HCT116 (cell line): ENCODE measurements around the gene IQCN. TPM values are rescaled to one million over a fixed set of nuclear protein-coding genes. Genes with fewer than 3 reads are reported as not detected.

Source experiments
- ATAC-seq: fragments of 200-7000 bp; cut with Tn5 transposase; 2 replicates; pipeline ENCODE4 v1.9.1; 2020; ENCODE audit warnings: mild to moderate bottlenecking, moderate library complexity
- BruUV-seq: library from RNA; stranded (reverse); fragments of 400-500 nt; replicated peaks from 2 replicates; lab custom pipeline; 2021; lab: Mats Ljungman, UMichigan
- CTCF ChIA-PET: fragments of 300-600 bp; sonication (Branson Sonifier 250); formaldehyde crosslinking; loops from one replicate; lab custom pipeline; 2021; ENCODE audit warnings: antibody characterized with exemption; lab: Charles Lee
- POLR2A ChIA-PET: fragments of 300-600, 350-600 bp; sonication (Branson Sonifier 250); formaldehyde crosslinking; loops from one replicate; lab custom pipeline; 2021; ENCODE audit warnings: antibody characterized with exemption; lab: Charles Lee
- RAD21 ChIA-PET, 2 experiments: fragments of 300-600 bp; sonication (Branson Sonifier 250); formaldehyde crosslinking; loops; one replicate each; lab custom pipeline; 2023; ENCODE audit warnings: low total read pairs in 2 of 2; ENCODE audit not compliant: uncharacterized antibody in 2 of 2, unreplicated experiment in 2 of 2, low non-redundant PET in 1 of 2; lab: Charles Lee
- DNase-seq: peaks from one replicate; pipeline ENCODE4 v3.0.0-alpha.2; 2010; ENCODE audit warnings: low read depth, low spot score
- H2AFZ ChIP-seq: fragments of 200-600 bp; shearing (Covaris generic), sonication (generic); 2 replicates; pipeline ENCODE4 v1.6.1; 2017; ENCODE audit warnings: low read depth, mixed run types, mixed read lengths, antibody characterized with exemption, low read length; ENCODE audit not compliant: poor library complexity, severe bottlenecking
- H3K27ac ChIP-seq: 2 replicates; pipeline ENCODE4 v1.5.1; 2012; ENCODE audit warnings: low read depth, low read length
- H3K27me3 ChIP-seq: fragments of 200-600 bp; sonication (generic); 2 replicates; pipeline ENCODE4 v1.6.1; 2016; ENCODE audit warnings: mixed run types, low read length, mixed read lengths; ENCODE audit not compliant: insufficient read depth
- H3K36me3 ChIP-seq, 2 experiments: fragments of 200-500 bp in 1 of 2; fragments of 200-600 bp in 1 of 2; sonication (Bioruptor generic) in 1 of 2; sonication (generic) in 1 of 2; 2 replicates each; pipeline versions ENCODE4 v1.5.1 to v1.6.1; 2014 to 2016; ENCODE audit warnings: low read length in 2 of 2, inconsistent platforms in 1 of 2, mixed read lengths in 1 of 2, mixed run types in 1 of 2; ENCODE audit not compliant: insufficient read depth in 2 of 2, control insufficient read depth in 1 of 2
- H3K4me1 ChIP-seq, 2 experiments: fragments of 200-600 bp in 1 of 2; sonication (generic) in 1 of 2; 2 replicates each; pipeline versions ENCODE4 v1.5.1 to v1.6.1; 2012 to 2017; ENCODE audit warnings: low read length in 2 of 2, inconsistent platforms in 1 of 2, mild to moderate bottlenecking in 1 of 2, mixed read lengths in 1 of 2, mixed run types in 1 of 2, moderate library complexity in 1 of 2; ENCODE audit not compliant: insufficient read depth in 2 of 2, control insufficient read depth in 1 of 2
- H3K4me2 ChIP-seq: fragments of 200-600 bp; sonication (generic); 2 replicates; pipeline ENCODE4 v1.6.1; 2017; ENCODE audit warnings: mixed run types, low read length, mixed read lengths
- H3K4me3 ChIP-seq, 2 experiments: fragments of 200-600 bp in 1 of 2; sonication (generic) in 1 of 2; replicated peaks in 1 of 2; 2 replicates each; pipeline ENCODE4 v1.5.1; 2011 to 2016; ENCODE audit warnings: low read length in 2 of 2, control low read depth in 1 of 2, low read depth in 1 of 2, mild to moderate bottlenecking in 1 of 2, mixed read lengths in 1 of 2, mixed run types in 1 of 2
- H3K79me2 ChIP-seq: fragments of 200-600 bp; sonication (generic); 2 replicates; pipeline ENCODE4 v1.6.1; 2017; ENCODE audit warnings: mild to moderate bottlenecking, mixed run types, low read length, moderate library complexity, mixed read lengths; ENCODE audit not compliant: insufficient read depth
- H3K9ac ChIP-seq: fragments of 200-600 bp; sonication (generic); 2 replicates; pipeline ENCODE4 v1.6.1; 2016; ENCODE audit warnings: low read length, mixed read lengths
- H3K9me2 ChIP-seq: fragments of 200-600 bp; sonication (generic), shearing (Covaris generic); 2 replicates; pipeline ENCODE4 v1.6.1; 2017; ENCODE audit warnings: mixed run types, mild to moderate bottlenecking, moderate library complexity; ENCODE audit not compliant: insufficient read depth
- H3K9me3 ChIP-seq, 2 experiments: fragments of 200-500 bp in 1 of 2; fragments of 200-600 bp in 1 of 2; sonication (Bioruptor generic) in 1 of 2; sonication (generic) in 1 of 2; 2 replicates each; pipeline ENCODE4 v1.6.1; 2014 to 2017; ENCODE audit warnings: low read length in 2 of 2, mixed read lengths in 2 of 2, inconsistent platforms in 1 of 2, low read depth in 1 of 2, mild to moderate bottlenecking in 1 of 2, mixed run types in 1 of 2, moderate library complexity in 1 of 2; ENCODE audit not compliant: control insufficient read depth in 1 of 2, insufficient read depth in 1 of 2
- H4K20me1 ChIP-seq: fragments of 200-600 bp; sonication (generic), shearing (Covaris generic); 2 replicates; pipeline ENCODE4 v1.6.1; 2017; ENCODE audit warnings: mixed run types, mild to moderate bottlenecking, moderate library complexity; ENCODE audit not compliant: insufficient read depth
- CBX3 ChIP-seq: IDR thresholded peaks from 2 replicates; pipeline ENCODE4 v1.6.1; 2012; ENCODE audit warnings: low read depth
- CEBPB ChIP-seq: IDR thresholded peaks from 2 replicates; pipeline ENCODE4 v1.6.1; 2012; ENCODE audit warnings: low read depth
- EGR1 ChIP-seq: IDR thresholded peaks from 2 replicates; pipeline ENCODE4 v1.6.1; 2012; ENCODE audit warnings: low read depth
- EZH2 ChIP-seq: fragments of 200-600 bp; sonication (generic); IDR thresholded peaks from 2 replicates; pipeline ENCODE4 v1.6.1; 2017; ENCODE audit warnings: antibody characterized with exemption, mixed run types
- FOSL1 ChIP-seq: IDR thresholded peaks from 2 replicates; pipeline ENCODE4 v1.6.1; 2012; ENCODE audit warnings: low read depth
- MAX ChIP-seq: IDR thresholded peaks from 2 replicates; pipeline ENCODE4 v1.6.1; 2012
- POLR2A ChIP-seq: IDR thresholded peaks from 2 replicates; pipeline ENCODE4 v1.7.0; 2011; ENCODE audit warnings: borderline replicate concordance; ENCODE audit not compliant: insufficient read depth, insufficient read length; ENCODE audit errors: extremely low read depth
- POLR2AphosphoS5 ChIP-seq: IDR thresholded peaks from 2 replicates; pipeline ENCODE4 v1.6.1; 2011; ENCODE audit warnings: mild to moderate bottlenecking, low read depth, low read length, moderate library complexity
- REST ChIP-seq: IDR thresholded peaks from 2 replicates; pipeline ENCODE4 v1.6.1; 2012; ENCODE audit warnings: low read depth
- SIN3A ChIP-seq: IDR thresholded peaks from 2 replicates; pipeline ENCODE4 v1.6.1; 2012; ENCODE audit warnings: low read depth
- SP1 ChIP-seq: IDR thresholded peaks from 2 replicates; pipeline ENCODE4 v1.6.1; 2012; ENCODE audit warnings: low read depth
- SRF ChIP-seq: IDR thresholded peaks from 2 replicates; pipeline ENCODE4 v1.6.1; 2012; ENCODE audit warnings: low read depth
- TCF7L2 ChIP-seq: IDR thresholded peaks from 2 replicates; pipeline ENCODE4 v1.7.0; 2011; ENCODE audit warnings: borderline replicate concordance, inconsistent platforms; ENCODE audit not compliant: insufficient read depth, insufficient read length; ENCODE audit errors: extremely low read depth
- YY1 ChIP-seq: IDR thresholded peaks from 2 replicates; pipeline ENCODE4 v1.6.1; 2011; ENCODE audit warnings: low read length, low read depth, moderate library complexity, mild to moderate bottlenecking; ENCODE audit not compliant: insufficient replicate concordance; ENCODE audit errors: extremely low read depth
- ZBTB33 ChIP-seq: IDR thresholded peaks from 2 replicates; pipeline ENCODE4 v1.6.1; 2011; ENCODE audit warnings: mild to moderate bottlenecking, low read length, moderate library complexity; ENCODE audit not compliant: insufficient replicate concordance; ENCODE audit errors: extremely low read depth
- ZFX ChIP-seq: fragments of 450-650 bp; IDR thresholded peaks from 2 replicates; pipeline ENCODE4 v1.6.1; 2017
- ZNF274 ChIP-seq: fragments of 200-500 bp; sonication (Bioruptor generic); IDR thresholded peaks from 2 replicates; pipeline ENCODE4 v1.6.1; 2014; ENCODE audit warnings: mild to moderate bottlenecking, low read depth, low read length, inconsistent platforms
- intact Hi-C: fragments of 100-400 bp; cut with micrococcal nuclease; formaldehyde crosslinking; loops from 2 replicates; pipeline ENCODE4 v1.10.0; 2022
- total RNA-seq: library from RNA; stranded (reverse); gene quantifications from one replicate; pipeline ENCODE4 v1.2.1, GENCODE V29; 2021; ENCODE audit not compliant: unreplicated experiment

Gene IQCN
- total RNA-seq, 1 experiment from 2014 or later: 4.8 TPM

- RAD21 ChIA-PET: no interaction called here
- CTCF ChIA-PET: no interaction called here
Observed at GRCh38 chr19:18261474-18261873, 12.8 kb downstream of the IQCN start.

More at GRCh38 chr19:18261474-18261873, 12.8 kb downstream of the IQCN start:
- no TSS peak for BruUV-seq
- Histone ChIP-seq H3K79me2 (no peaks in the 10 kb centered on the region), H2AFZ (no peak overlapping the region), H3K9me3 (no peaks in the 10 kb centered on the region), H3K4me3 (no peak overlapping the region), H3K9ac (no peak overlapping the region), H3K9me2 (no peaks in the 10 kb centered on the region), H3K27me3 (no peaks in the 10 kb centered on the region), H4K20me1 (no peaks in the 10 kb centered on the region), H3K4me2 (no peak overlapping the region), H3K4me1 (no peaks in the 10 kb centered on the region), H3K27ac (no peak overlapping the region), H3K36me3 (no peaks in the 10 kb centered on the region)
- intact Hi-C loops: no loop called here
- DNase-seq (no peak), ATAC-seq (no peak)
- POLR2A ChIA-PET: no interaction called here
- no peak for TF ChIP-seq SP1
- no peak for TF ChIP-seq YY1
- no peak for TF ChIP-seq REST
- no peak for TF ChIP-seq EZH2
- TF ChIP-seq ZFX: no peak
- no peak for TF ChIP-seq ZBTB33
- no peak for TF ChIP-seq MAX
- no peak for TF ChIP-seq POLR2A
- TF ChIP-seq CEBPB: no peak
- TF ChIP-seq ZNF274: no peak
- no peak for TF ChIP-seq SRF
- no peak for TF ChIP-seq TCF7L2
- no peak for TF ChIP-seq POLR2AphosphoS5
- no peak for TF ChIP-seq FOSL1
- no peak for TF ChIP-seq CBX3
- TF ChIP-seq SIN3A: no peak
- no peak for TF ChIP-seq EGR1
